Thoracic aorta (tissue), 2 donors: ENCODE measurements around the gene CCDC148. TPM values are rescaled to one million over a fixed set of nuclear protein-coding genes. Genes with fewer than 3 reads are reported as not detected.

Experiments used
- ATAC-seq: fragments of 150-250 bp; one replicate; pipeline ENCODE4 v1.8.0; 2017; ENCODE audit warnings: low read depth; ENCODE audit not compliant: insufficient number of reproducible peaks, low FRiP score
- DNase-seq: peaks from one replicate; pipeline ENCODE4 v3.0.0-alpha.2; 2020; ENCODE audit warnings: low spot score
- H3K27ac ChIP-seq, 2 donors: fragments of 200-600 bp; sonication (generic); 1 replicate in 1 of 2; 2 replicates in 1 of 2; pipeline ENCODE4 v1.5.1; 2016; ENCODE audit warnings: mild to moderate bottlenecking in 2 of 2, moderate library complexity in 2 of 2
- H3K27me3 ChIP-seq: fragments of 200-600 bp; sonication (generic); replicated peaks from 2 replicates; pipeline ENCODE4 v1.6.0; 2016; ENCODE audit warnings: mild to moderate bottlenecking; ENCODE audit not compliant: insufficient read depth
- H3K36me3 ChIP-seq: fragments of 200-600 bp; sonication (generic); one replicate; pipeline ENCODE4 v1.5.1; 2016
- H3K4me1 ChIP-seq, 2 donors: fragments of 200-600 bp; sonication (generic); 1 replicate in 1 of 2; 2 replicates in 1 of 2; pipeline versions ENCODE4 v1.5.1 to v1.6.0; 2016; ENCODE audit warnings: low read depth in 2 of 2, mild to moderate bottlenecking in 1 of 2; ENCODE audit not compliant: control insufficient read depth in 1 of 2
- H3K4me3 ChIP-seq: fragments of 200-600 bp; sonication (generic); 2 replicates; pipeline ENCODE4 v1.5.1; 2016; ENCODE audit warnings: mild to moderate bottlenecking
- H3K9me3 ChIP-seq: fragments of 200-600 bp; sonication (generic); 2 replicates; pipeline ENCODE4 v1.5.1; 2016
- CTCF ChIP-seq: fragments of 200-600 bp; sonication (generic); IDR thresholded peaks from one replicate; pipeline ENCODE4 v1.5.1; 2019; ENCODE audit warnings: antibody characterized with exemption
- total RNA-seq, 2 donors: library from RNA; depleted of rRNA; stranded (reverse); fragments of >200 nt; gene quantifications; one replicate each; pipeline versions ENCODE4 v1.1.0 to v1.2.3, GENCODE V29; 2016

The CCDC148 gene
- total RNA-seq, 2 donors from 2014 or later: 0.71 TPM; not detected in 1

- Histone ChIP-seq H3K27me3 (no peaks in the 10 kb centered on the region), H3K4me3 (no peak overlapping the region), H3K9me3 (no peaks in the 10 kb centered on the region), H3K36me3 (no peaks in the 10 kb centered on the region), H3K27ac (no peak overlapping the region), H3K4me1 (no peaks in the 10 kb centered on the region)
- no peak for DNase-seq
- no peak for TF ChIP-seq CTCF
- ATAC-seq: no peak
These were observed 251.8 kb downstream of the CCDC148 start for GRCh38 chr2:158204741-158205165.

- Histone ChIP-seq H3K4me1 (no peaks in the 10 kb centered on the region), H3K9me3 (no peaks in the 10 kb centered on the region), H3K27me3 (no peaks in the 10 kb centered on the region), H3K36me3 (no peaks in the 10 kb centered on the region), H3K27ac (no peak overlapping the region), H3K4me3 (no peak overlapping the region)
- ATAC-seq: no peak
- TF ChIP-seq CTCF: no peak
- no peak for DNase-seq
These were observed 254.3 kb downstream of the CCDC148 start for GRCh38 chr2:158202161-158202815.

- H3K4me1 ChIP-seq: no peaks in the 10 kb centered on the region
- no peaks in the 10 kb centered on the region for H3K27me3 ChIP-seq
- DNase-seq (no peak), ATAC-seq (no peak)
- no peaks in the 10 kb centered on the region for H3K9me3 ChIP-seq
- no peak for TF ChIP-seq CTCF
- no peak overlapping the region for H3K4me3 ChIP-seq
- H3K36me3 ChIP-seq: no peaks in the 10 kb centered on the region
- no peak overlapping the region for H3K27ac ChIP-seq
These were observed 256.5 kb downstream of the CCDC148 start for GRCh38 chr2:158199928-158200650.

- no peaks in the 10 kb centered on the region for H3K4me1 ChIP-seq
- DNase-seq (no peak), ATAC-seq (no peak)
- H3K27me3 ChIP-seq: no peaks in the 10 kb centered on the region
- no peak overlapping the region for H3K27ac ChIP-seq
- TF ChIP-seq CTCF: no peak
- no peaks in the 10 kb centered on the region for H3K36me3 ChIP-seq
- H3K4me3 ChIP-seq: no peak overlapping the region
- no peaks in the 10 kb centered on the region for H3K9me3 ChIP-seq
These were observed 258.6 kb downstream of the CCDC148 start for GRCh38 chr2:158197940-158198339.

GRCh38 chr2:158194229-158194628 lies 262.3 kb downstream of the CCDC148 start:
- H3K4me3 ChIP-seq: no peak overlapping the region
- H3K27me3 ChIP-seq: no peaks in the 10 kb centered on the region
- H3K9me3 ChIP-seq: no peaks in the 10 kb centered on the region
- ATAC-seq (no peak), DNase-seq (no peak)
- H3K27ac ChIP-seq: no peak overlapping the region
- H3K36me3 ChIP-seq: no peaks in the 10 kb centered on the region
- peaks cover 0 to 6% of the 10 kb centered on the region in 2 donors for H3K4me1 ChIP-seq
- no peak for TF ChIP-seq CTCF
